IMR-90 (cell line): ENCODE measurements around the gene ZNRF3. TPM values are rescaled to one million over a fixed set of nuclear protein-coding genes. Genes with fewer than 3 reads are reported as not detected.

Experiments
- ATAC-seq: fragments of 200-7000 bp; cut with Tn5 transposase; 2 replicates; pipeline ENCODE4 v1.9.1; 2020; ENCODE audit warnings: low read depth, mild to moderate bottlenecking, moderate library complexity
- BruUV-seq: library from RNA; stranded (reverse); fragments of 400-500 nt; replicated peaks from 2 replicates; lab custom pipeline; 2021; lab: Mats Ljungman, UMichigan
- CTCF ChIA-PET: fragments of 300-600 bp; formaldehyde crosslinking; extraction: SDS; loops from one replicate; lab custom pipeline; 2021; ENCODE audit warnings: antibody characterized with exemption; lab: Yijun Ruan, JAX
- POLR2A ChIA-PET: fragments of 300-600 bp; sonication (Branson Sonifier 250); formaldehyde crosslinking; loops from one replicate; lab custom pipeline; 2022; ENCODE audit warnings: antibody characterized with exemption; ENCODE audit not compliant: unreplicated experiment; lab: Charles Lee
- DNase-seq: peaks from one replicate; pipeline ENCODE4 v3.0.0; 2013
- H2AFZ ChIP-seq: replicated peaks from 2 replicates; pipeline ENCODE3; 2013; ENCODE audit warnings: low read length, mild to moderate bottlenecking; ENCODE audit not compliant: poor library complexity
- H2AK5ac ChIP-seq: 2 replicates; pipeline ENCODE4 v1.6.1; 2013; ENCODE audit warnings: low read depth, low read length, inconsistent platforms
- H2AK9ac ChIP-seq: replicated peaks from 2 replicates; pipeline ENCODE3; 2013; ENCODE audit warnings: mild to moderate bottlenecking, low read depth, low read length, moderate library complexity; ENCODE audit not compliant: poor library complexity
- H2BK120ac ChIP-seq: 2 replicates; pipeline ENCODE4 v1.6.1; 2013; ENCODE audit warnings: low read depth, low read length, inconsistent platforms
- H2BK15ac ChIP-seq: 3 replicates; pipeline ENCODE4 v1.6.1; 2013; ENCODE audit warnings: low read depth, low read length, inconsistent platforms
- H2BK20ac ChIP-seq: 2 replicates; pipeline ENCODE4 v1.6.1; 2013; ENCODE audit warnings: low read depth, mild to moderate bottlenecking, inconsistent platforms, low read length, moderate library complexity
- H2BK5ac ChIP-seq: 2 replicates; pipeline ENCODE4 v1.6.1; 2013; ENCODE audit warnings: mild to moderate bottlenecking, low read depth, low read length, inconsistent platforms; ENCODE audit not compliant: poor library complexity, severe bottlenecking
- H3K14ac ChIP-seq: replicated peaks from 2 replicates; pipeline ENCODE4 v1.6.1; 2013; ENCODE audit warnings: low read depth, low read length, inconsistent platforms
- H3K18ac ChIP-seq: 2 replicates; pipeline ENCODE4 v1.6.1; 2013; ENCODE audit warnings: low read depth, low read length, control low read depth
- H3K23ac ChIP-seq: 2 replicates; pipeline ENCODE4 v1.6.1; 2013; ENCODE audit warnings: low read depth, low read length, inconsistent platforms
- H3K27ac ChIP-seq: 2 replicates; pipeline ENCODE4 v1.5.1; 2013; ENCODE audit warnings: mild to moderate bottlenecking, control low read depth, low read length; ENCODE audit not compliant: insufficient read depth
- H3K27me3 ChIP-seq: 2 replicates; pipeline ENCODE4 v1.6.1; 2013; ENCODE audit warnings: low read length; ENCODE audit not compliant: control insufficient read depth, insufficient read depth
- H3K36me3 ChIP-seq: 2 replicates; pipeline ENCODE4 v1.6.1; 2013; ENCODE audit warnings: low read length, mixed read lengths; ENCODE audit not compliant: control insufficient read depth, insufficient read depth
- H3K4ac ChIP-seq: 2 replicates; pipeline ENCODE4 v1.6.1; 2013; ENCODE audit warnings: low read depth, low read length, inconsistent platforms
- H3K4me1 ChIP-seq: 2 replicates; pipeline ENCODE4 v1.6.1; 2013; ENCODE audit warnings: low read length, mixed read lengths; ENCODE audit not compliant: control insufficient read depth, insufficient read depth
- H3K4me2 ChIP-seq: 2 replicates; pipeline ENCODE4 v1.6.1; 2013; ENCODE audit warnings: low read depth, mild to moderate bottlenecking, control low read depth, low read length, moderate library complexity
- H3K4me3 ChIP-seq: 2 replicates; pipeline ENCODE4 v1.5.1; 2013; ENCODE audit warnings: low read depth, mild to moderate bottlenecking, control low read depth, low read length, moderate library complexity; ENCODE audit not compliant: insufficient read depth
- H3K56ac ChIP-seq: 2 replicates; pipeline ENCODE4 v1.6.1; 2013; ENCODE audit warnings: low read length, inconsistent platforms; ENCODE audit not compliant: insufficient read depth; ENCODE audit errors: extremely low read depth
- H3K79me1 ChIP-seq, 2 experiments: 2 replicates each; pipeline ENCODE4 v1.6.1; 2013; ENCODE audit warnings: low read length in 2 of 2, inconsistent platforms in 1 of 2, low read depth in 1 of 2
- H3K9ac ChIP-seq: 2 replicates; pipeline ENCODE4 v1.6.1; 2013; ENCODE audit warnings: low read depth, low read length, control low read depth
- H3K9me1 ChIP-seq: 2 replicates; pipeline ENCODE4 v1.6.1; 2013; ENCODE audit warnings: low read length, inconsistent platforms; ENCODE audit not compliant: insufficient read depth
- H3K9me3 ChIP-seq: 2 replicates; pipeline ENCODE4 v1.6.1; 2013; ENCODE audit warnings: low read length; ENCODE audit not compliant: control insufficient read depth, insufficient read depth
- H4K20me1 ChIP-seq: 2 replicates; pipeline ENCODE4 v1.6.1; 2013; ENCODE audit warnings: low read length, inconsistent platforms; ENCODE audit not compliant: insufficient read depth
- H4K5ac ChIP-seq: 2 replicates; pipeline ENCODE4 v1.6.1; 2013; ENCODE audit warnings: mild to moderate bottlenecking, low read depth, low read length, control low read depth
- H4K8ac ChIP-seq, 2 experiments: 2 replicates each; pipeline ENCODE4 v1.6.1; 2013; ENCODE audit warnings: low read depth in 2 of 2, low read length in 2 of 2, control low read depth in 1 of 2, inconsistent platforms in 1 of 2
- H4K91ac ChIP-seq: 2 replicates; pipeline ENCODE4 v1.6.1; 2013; ENCODE audit warnings: low read depth, low read length, inconsistent platforms; ENCODE audit not compliant: insufficient read depth
- BHLHE40 ChIP-seq: fragments of 150-350 bp; IDR thresholded peaks from 2 replicates; pipeline ENCODE4 v1.6.1; 2016; ENCODE audit warnings: mild to moderate bottlenecking, low read depth, low read length
- CEBPB ChIP-seq: IDR thresholded peaks from 2 replicates; pipeline ENCODE4 v1.6.1; 2012; ENCODE audit warnings: low read depth, low read length, improper control_type of control experiment
- CHD1 ChIP-seq: IDR thresholded peaks from 2 replicates; pipeline ENCODE4 v1.6.1; 2012; ENCODE audit warnings: low read depth, low read length, improper control_type of control experiment
- FOS ChIP-seq: fragments of 150-350 bp; IDR thresholded peaks from 2 replicates; pipeline ENCODE4 v1.6.1; 2016; ENCODE audit warnings: low read depth, low read length
- MAFK ChIP-seq: IDR thresholded peaks from 2 replicates; pipeline ENCODE4 v1.6.1; 2012; ENCODE audit warnings: low read depth, low read length, improper control_type of control experiment
- MAZ ChIP-seq: IDR thresholded peaks from 2 replicates; pipeline ENCODE4 v1.6.1; 2012; ENCODE audit warnings: low read depth, mild to moderate bottlenecking, low read length, improper control_type of control experiment, moderate library complexity, borderline replicate concordance
- MXI1 ChIP-seq: IDR thresholded peaks from 2 replicates; pipeline ENCODE4 v1.6.1; 2012; ENCODE audit warnings: low read depth, mild to moderate bottlenecking, low read length, moderate library complexity, borderline replicate concordance
- NFE2L2 ChIP-seq: fragments of 150-350 bp; IDR thresholded peaks from 2 replicates; pipeline ENCODE4 v1.6.1; 2016; ENCODE audit warnings: low read depth, mild to moderate bottlenecking, low read length
- POLR2A ChIP-seq: IDR thresholded peaks from 2 replicates; pipeline ENCODE4 v1.6.1; 2012; ENCODE audit warnings: mild to moderate bottlenecking, low read depth, low read length
- RAD21 ChIP-seq: IDR thresholded peaks from 2 replicates; pipeline ENCODE4 v1.6.1; 2012; ENCODE audit warnings: low read length, improper control_type of control experiment
- RCOR1 ChIP-seq: IDR thresholded peaks from 2 replicates; pipeline ENCODE4 v1.6.1; 2012; ENCODE audit warnings: mild to moderate bottlenecking, low read length, improper control_type of control experiment; ENCODE audit not compliant: insufficient replicate concordance
- RFX5 ChIP-seq: IDR thresholded peaks from 2 replicates; pipeline ENCODE4 v1.8.0; 2012; ENCODE audit warnings: low read depth, mild to moderate bottlenecking, low read length, moderate library complexity
- SMC3 ChIP-seq: fragments of 150-350 bp; IDR thresholded peaks from 2 replicates; pipeline ENCODE4 v1.6.1; 2016; ENCODE audit warnings: low read depth, mild to moderate bottlenecking, antibody characterized with exemption, low read length, moderate library complexity
- WGBS, 2 experiments: methylation state at CpG; one replicate each; pipeline versions ENCODE4 v1.1.5 to v1.1.7; 2013; ENCODE audit warnings: missing lambda C conversion rate in 2 of 2; ENCODE audit not compliant: insufficient read length in 1 of 2; ENCODE audit errors: extremely low coverage in 2 of 2; 5-methylcytosine and 5-hydroxymethylcytosine counted together
- dilution Hi-C: fragments of 300-500 bp; cut with HindIII; formaldehyde crosslinking; loops from one replicate; pipeline ENCODE4 v1.14.3; 2018; ENCODE audit warnings: low sequenced_read_pairs; ENCODE audit not compliant: unreplicated experiment
- in situ Hi-C: fragments of 300-500 bp; cut with MboI; formaldehyde crosslinking; loops from 3 replicates; pipeline ENCODE4 v1.14.3; 2019; ENCODE audit warnings: low sequenced_read_pairs, inconsistent platforms, mixed read lengths
- intact Hi-C: fragments of 100-400 bp; cut with micrococcal nuclease; formaldehyde crosslinking; loops from 2 replicates; pipeline ENCODE4 v1.10.0; 2022
- polyA plus RNA-seq, 3 experiments: library from polyadenylated mRNA; depleted of rRNA; stranded (reverse); fragments of >200 nt; gene quantifications; 2 replicates each; pipeline ENCODE4 v1.2.3, GENCODE V29; 2012; ENCODE audit warnings: low replicate concordance in 1 of 3
- total RNA-seq: library from RNA; depleted of rRNA; stranded (reverse); fragments of >200 nt; gene quantifications from 2 replicates; pipeline ENCODE4 v1.2.3, GENCODE V29; 2012
- TF ChIP-seq, protein P1 (sequence below): fragments of 150-350 bp; IDR thresholded peaks from 2 replicates; pipeline ENCODE4 v1.6.1; 2016; ENCODE audit warnings: low read depth, mild to moderate bottlenecking, low read length, moderate library complexity, borderline replicate concordance
- TF ChIP-seq, protein P2 (sequence below): fragments of 150-350 bp; IDR thresholded peaks from 2 replicates; pipeline ENCODE4 v1.6.1; 2017; ENCODE audit warnings: mild to moderate bottlenecking, antibody characterized with exemption, low read length, low read depth
- TF ChIP-seq, protein P3 (sequence below): conservative IDR thresholded peaks from 2 replicates; pipeline ENCODE4 v1.5.1; 2012; ENCODE audit warnings: mild to moderate bottlenecking, low read depth, low read length, improper control_type of control experiment

Gene ZNRF3
- total and polyA plus RNA-seq, 2 of the 4 experiments (the other 2 are of a cell fraction), result 1.4 to 2.4 TPM

DNA sequence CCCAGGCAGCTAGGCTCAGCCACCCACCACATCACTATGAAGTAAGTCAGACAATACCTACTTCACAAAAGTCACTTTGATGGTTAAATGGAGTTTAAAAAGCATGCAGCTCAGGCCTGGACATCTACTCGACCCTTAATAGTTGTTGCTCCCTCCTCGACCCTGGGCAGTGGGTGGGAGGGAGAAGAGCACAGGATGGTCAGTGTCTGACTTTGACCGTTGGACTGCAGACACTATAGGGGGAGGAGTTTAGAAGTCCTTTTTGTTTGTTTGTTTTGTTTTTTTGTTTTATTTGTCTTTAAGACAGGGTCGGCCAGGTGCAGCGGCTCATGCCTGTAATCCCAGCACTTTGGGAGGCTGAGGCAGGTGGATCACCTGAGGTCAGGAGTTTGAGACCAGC is 44.4 kb upstream of the ZNRF3 start:
- Histone ChIP-seq H3K4ac (no peak overlapping the region), H4K8ac (no peak overlapping the region), H4K20me1 (no peaks in the 10 kb centered on the region), H2BK5ac (no peak overlapping the region), H3K14ac (no peak overlapping the region), H2AK9ac (no peak overlapping the region), H3K27me3 (no peaks in the 10 kb centered on the region), H4K5ac (no peak overlapping the region), H2BK120ac (no peak overlapping the region), H3K23ac (no peak overlapping the region), H2BK20ac (no peak overlapping the region), H2AFZ (no peak overlapping the region), H3K36me3 (no peaks in the 10 kb centered on the region), H3K18ac (no peak overlapping the region), H4K91ac (no peak overlapping the region), H3K4me3 (no peak overlapping the region), H3K9ac (no peak overlapping the region), H3K9me3 (no peaks in the 10 kb centered on the region), H2AK5ac (no peak overlapping the region), H3K9me1 (no peaks in the 10 kb centered on the region), H3K56ac (no peak overlapping the region), H3K4me2 (no peak overlapping the region), H3K4me1 (no peaks in the 10 kb centered on the region), H2BK15ac (no peak overlapping the region), H3K79me1 (no peaks in the 10 kb centered on the region), H3K27ac (no peak overlapping the region)
- CTCF ChIA-PET, result no interaction called here
- DNase-seq, result no peak
- dilution Hi-C loops, result no loop called here
- intact Hi-C loops, result no loop called here
- BruUV-seq, result no TSS peak
- TF ChIP-seq NFE2L2, result no peak
- TF ChIP-seq RFX5, result no peak
- no peak for TF ChIP-seq CEBPB
- TF ChIP-seq BHLHE40, result no peak
- TF ChIP-seq MAZ, result no peak
- TF ChIP-seq, protein P1, sequence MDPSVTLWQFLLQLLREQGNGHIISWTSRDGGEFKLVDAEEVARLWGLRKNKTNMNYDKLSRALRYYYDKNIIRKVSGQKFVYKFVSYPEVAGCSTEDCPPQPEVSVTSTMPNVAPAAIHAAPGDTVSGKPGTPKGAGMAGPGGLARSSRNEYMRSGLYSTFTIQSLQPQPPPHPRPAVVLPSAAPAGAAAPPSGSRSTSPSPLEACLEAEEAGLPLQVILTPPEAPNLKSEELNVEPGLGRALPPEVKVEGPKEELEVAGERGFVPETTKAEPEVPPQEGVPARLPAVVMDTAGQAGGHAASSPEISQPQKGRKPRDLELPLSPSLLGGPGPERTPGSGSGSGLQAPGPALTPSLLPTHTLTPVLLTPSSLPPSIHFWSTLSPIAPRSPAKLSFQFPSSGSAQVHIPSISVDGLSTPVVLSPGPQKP, result no peak
- no peak for TF ChIP-seq MAFK
- TF ChIP-seq, protein P2, sequence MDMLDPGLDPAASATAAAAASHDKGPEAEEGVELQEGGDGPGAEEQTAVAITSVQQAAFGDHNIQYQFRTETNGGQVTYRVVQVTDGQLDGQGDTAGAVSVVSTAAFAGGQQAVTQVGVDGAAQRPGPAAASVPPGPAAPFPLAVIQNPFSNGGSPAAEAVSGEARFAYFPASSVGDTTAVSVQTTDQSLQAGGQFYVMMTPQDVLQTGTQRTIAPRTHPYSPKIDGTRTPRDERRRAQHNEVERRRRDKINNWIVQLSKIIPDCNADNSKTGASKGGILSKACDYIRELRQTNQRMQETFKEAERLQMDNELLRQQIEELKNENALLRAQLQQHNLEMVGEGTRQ, result no peak
- TF ChIP-seq CHD1, result no peak
- no peak for TF ChIP-seq RAD21
- TF ChIP-seq, protein P3, sequence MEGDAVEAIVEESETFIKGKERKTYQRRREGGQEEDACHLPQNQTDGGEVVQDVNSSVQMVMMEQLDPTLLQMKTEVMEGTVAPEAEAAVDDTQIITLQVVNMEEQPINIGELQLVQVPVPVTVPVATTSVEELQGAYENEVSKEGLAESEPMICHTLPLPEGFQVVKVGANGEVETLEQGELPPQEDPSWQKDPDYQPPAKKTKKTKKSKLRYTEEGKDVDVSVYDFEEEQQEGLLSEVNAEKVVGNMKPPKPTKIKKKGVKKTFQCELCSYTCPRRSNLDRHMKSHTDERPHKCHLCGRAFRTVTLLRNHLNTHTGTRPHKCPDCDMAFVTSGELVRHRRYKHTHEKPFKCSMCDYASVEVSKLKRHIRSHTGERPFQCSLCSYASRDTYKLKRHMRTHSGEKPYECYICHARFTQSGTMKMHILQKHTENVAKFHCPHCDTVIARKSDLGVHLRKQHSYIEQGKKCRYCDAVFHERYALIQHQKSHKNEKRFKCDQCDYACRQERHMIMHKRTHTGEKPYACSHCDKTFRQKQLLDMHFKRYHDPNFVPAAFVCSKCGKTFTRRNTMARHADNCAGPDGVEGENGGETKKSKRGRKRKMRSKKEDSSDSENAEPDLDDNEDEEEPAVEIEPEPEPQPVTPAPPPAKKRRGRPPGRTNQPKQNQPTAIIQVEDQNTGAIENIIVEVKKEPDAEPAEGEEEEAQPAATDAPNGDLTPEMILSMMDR, result no peak
- TF ChIP-seq SMC3, result no peak
- TF ChIP-seq RCOR1, result no peak
- no peak for TF ChIP-seq MXI1
- no peak for TF ChIP-seq POLR2A
- TF ChIP-seq FOS, result no peak
- POLR2A ChIA-PET, result no interaction called here
- in situ Hi-C loops, result loop anchor here (10.0 kb wide), 1 partner anchor 784 kb away; no protein-coding TSS in a partner anchor
- 77% methylated on average over 2 of the region's 5 CpGs; no CpG with 5 or more reads in 1 of the 2 experiments for WGBS, 2 experiments
- ATAC-seq, result no peak
